SK-N-MC (cell line): ENCODE measurements around the gene ATP9B.

Experiments used
- EZH2 ChIP-seq: fragments of 200-600 bp; sonication (generic); IDR thresholded peaks from one replicate; pipeline ENCODE4 v1.6.1; 2017; ENCODE audit warnings: antibody characterized with exemption
- POLR2AphosphoS5 ChIP-seq: IDR thresholded peaks from 2 replicates; pipeline ENCODE4 v1.6.1; 2012; ENCODE audit warnings: mild to moderate bottlenecking, low read depth, low read length, borderline replicate concordance

DNA sequence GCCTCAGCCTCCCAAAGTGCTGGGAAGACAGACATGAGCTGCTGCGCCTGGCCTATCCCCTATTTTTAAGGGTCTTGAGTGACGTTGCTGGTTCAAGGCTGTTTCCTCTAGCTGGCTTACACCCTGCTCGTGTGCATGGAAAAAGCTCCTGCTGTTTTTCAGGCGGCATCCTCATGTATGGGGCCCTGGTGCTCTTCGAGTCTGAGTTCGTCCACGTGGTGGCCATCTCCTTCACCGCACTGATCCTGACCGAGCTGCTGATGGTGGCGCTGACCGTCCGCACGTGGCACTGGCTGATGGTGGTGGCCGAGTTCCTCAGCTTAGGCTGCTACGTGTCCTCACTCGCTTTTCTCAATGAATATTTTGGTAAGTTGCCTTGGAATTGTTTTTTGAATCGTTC is 304.5 kb downstream of the ATP9B start:
- TF ChIP-seq EZH2 = no peak
- no peak for TF ChIP-seq POLR2AphosphoS5
